ENCODE data around the gene SERPINB12. TPM values are rescaled to one million over a fixed set of nuclear protein-coding genes. Genes with fewer than 3 reads are reported as not detected.

SERPINB12 gene
- total RNA-seq, 1 experiment from 2014 or later, result not detected

DNA sequence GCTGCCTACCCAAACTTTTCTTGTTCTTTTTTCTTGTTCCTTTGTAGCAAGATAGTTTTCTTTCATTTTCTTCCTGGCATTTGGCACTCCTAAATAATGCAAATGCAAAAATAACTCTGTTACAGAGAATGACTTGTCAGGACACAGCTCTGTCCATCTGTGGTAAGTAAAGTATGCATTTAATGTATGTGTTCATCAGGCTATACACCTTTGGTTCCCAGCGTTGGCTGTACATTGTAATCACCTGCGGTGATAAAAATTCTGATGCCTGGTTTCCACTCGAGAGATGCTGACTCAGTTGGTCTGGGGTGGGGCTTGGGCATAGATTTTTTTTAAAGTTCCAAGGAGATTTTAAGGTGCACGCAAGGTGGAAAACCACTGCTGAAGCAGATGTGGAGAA is 44.8 kb downstream of the SERPINB12 start, which contains the start of gene SERPINB13:
Gene SERPINB13 (plus strand): TSS at position 378 of the 400 bp plus-strand sequence. CDS start 1,325 bp downstream, outside the sequence.
- Histone ChIP-seq H3K9ac (ENCODE audit: extremely low read depth, insufficient read length, low read length) (no peak within 1 kb of the TSS), H2AFZ (ENCODE audit: low read length) (no peak within 1 kb of the TSS), H3K79me2 (ENCODE audit: insufficient read depth, low read length) (no peaks in the 10 kb centered on the region), H3K23me2 (ENCODE audit: insufficient read length, low read depth, low read length, poor library complexity, severe bottlenecking) (no peaks in the 10 kb centered on the region), H2BK20ac (ENCODE audit: low read depth, low read length, poor library complexity, severe bottlenecking) (no peak within 1 kb of the TSS), H2BK12ac (ENCODE audit: insufficient read length, low read depth, low read length) (no peak within 1 kb of the TSS), H4K20me1 (ENCODE audit: control insufficient read depth, insufficient read depth, insufficient read length) (no peaks in the 10 kb centered on the region), H2AK5ac (ENCODE audit: insufficient read length, low read length) (no peak within 1 kb of the TSS), H4K8ac (replicated peaks; ENCODE audit: insufficient read length, low read depth, low read length) (no peak within 1 kb of the TSS), H3K27ac (ENCODE audit: insufficient read length, low read depth, low read length) (no peak within 1 kb of the TSS), H3K4me1 (ENCODE audit: insufficient read depth, low read length) (no peaks in the 10 kb centered on the region), H2BK15ac (ENCODE audit: low read depth, low read length) (no peak within 1 kb of the TSS), H3K4me2 (ENCODE audit: insufficient read depth, insufficient read length, low read length) (no peak within 1 kb of the TSS), H3K4ac (ENCODE audit: low read depth, low read length) (no peak within 1 kb of the TSS), H3T11ph (ENCODE audit: low read length) (no peak within 1 kb of the TSS), H2BK5ac (ENCODE audit: insufficient read length, low read length) (no peak within 1 kb of the TSS), H2BK120ac (ENCODE audit: low read depth, low read length, poor library complexity, severe bottlenecking) (no peak within 1 kb of the TSS), H3K9me3 (ENCODE audit: control insufficient read depth, low read depth, low read length) (no peaks in the 10 kb centered on the region), H3K18ac (ENCODE audit: insufficient read length, low read depth, low read length) (no peak within 1 kb of the TSS), H3K56ac (ENCODE audit: insufficient read length, low read depth, low read length) (no peak within 1 kb of the TSS), H3K23ac (ENCODE audit: insufficient read length, low read depth, low read length) (no peak within 1 kb of the TSS), H3K79me1 (ENCODE audit: insufficient read depth, low read depth, low read length, poor library complexity, severe bottlenecking) (no peaks in the 10 kb centered on the region), H3K27me3 (ENCODE audit: insufficient read depth, low read length) (no peaks in the 10 kb centered on the region), H4K91ac (ENCODE audit: insufficient read length, low read depth, low read length) (no peak within 1 kb of the TSS), H3K14ac (ENCODE audit: insufficient read depth, low read length) (no peak within 1 kb of the TSS), H4K5ac (ENCODE audit: insufficient read length, low read depth, low read length) (no peak within 1 kb of the TSS)
- Mint-ChIP-seq H3K27ac (no peak within 1 kb of the TSS), H3K27me3 (ENCODE audit: low read depth) (peaks cover 2% of the 10 kb centered on the region), H3K4me3 (no peak within 1 kb of the TSS), H3K4me1 (peaks cover 0 to 6% of the 10 kb centered on the region in 2 experiments; a peak in 2 of 4 replicates), H3K9me3 (no peaks in the 10 kb centered on the region), H3K36me3 (ENCODE audit: insufficient read depth in 1 of 3, low read depth in 3 of 3) (no peaks in the 10 kb centered on the region)
- TF ChIP-seq, protein P1, sequence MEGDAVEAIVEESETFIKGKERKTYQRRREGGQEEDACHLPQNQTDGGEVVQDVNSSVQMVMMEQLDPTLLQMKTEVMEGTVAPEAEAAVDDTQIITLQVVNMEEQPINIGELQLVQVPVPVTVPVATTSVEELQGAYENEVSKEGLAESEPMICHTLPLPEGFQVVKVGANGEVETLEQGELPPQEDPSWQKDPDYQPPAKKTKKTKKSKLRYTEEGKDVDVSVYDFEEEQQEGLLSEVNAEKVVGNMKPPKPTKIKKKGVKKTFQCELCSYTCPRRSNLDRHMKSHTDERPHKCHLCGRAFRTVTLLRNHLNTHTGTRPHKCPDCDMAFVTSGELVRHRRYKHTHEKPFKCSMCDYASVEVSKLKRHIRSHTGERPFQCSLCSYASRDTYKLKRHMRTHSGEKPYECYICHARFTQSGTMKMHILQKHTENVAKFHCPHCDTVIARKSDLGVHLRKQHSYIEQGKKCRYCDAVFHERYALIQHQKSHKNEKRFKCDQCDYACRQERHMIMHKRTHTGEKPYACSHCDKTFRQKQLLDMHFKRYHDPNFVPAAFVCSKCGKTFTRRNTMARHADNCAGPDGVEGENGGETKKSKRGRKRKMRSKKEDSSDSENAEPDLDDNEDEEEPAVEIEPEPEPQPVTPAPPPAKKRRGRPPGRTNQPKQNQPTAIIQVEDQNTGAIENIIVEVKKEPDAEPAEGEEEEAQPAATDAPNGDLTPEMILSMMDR (conservative IDR thresholded peaks at IDR 0.05), result no peak
- no peak for DNase-seq
- WGBS (ENCODE audit: extremely low coverage, insufficient read length, low lambda C conversion rate), result no CpG with 5 or more reads among the region's 4 CpGs
